H1 (cell line): Measurements from ENCODE around the gene MRPL47. TPM values are rescaled to one million over a fixed set of nuclear protein-coding genes. Genes with fewer than 3 reads are reported as not detected.

Source experiments
- CTCF ChIA-PET: fragments of 300-600 bp; sonication (Branson Sonifier 250); formaldehyde crosslinking; loops from one replicate; lab custom pipeline; 2021; ENCODE audit not compliant: partially characterized antibody; lab: Charles Lee
- POLR2A ChIA-PET: fragments of 300-600 bp; sonication (Branson Sonifier 250); formaldehyde crosslinking; loops from one replicate; lab custom pipeline; 2021; ENCODE audit warnings: inconsistent platforms; ENCODE audit not compliant: partially characterized antibody; lab: Charles Lee
- DNase-seq, 2 experiments: peaks; one replicate each; pipeline versions ENCODE4 v3.0.0 to v3.0.0-alpha.2; 2010 to 2022; ENCODE audit warnings: low spot score in 2 of 2, low read depth in 1 of 2, mixed read lengths in 1 of 2
- FAIRE-seq: peaks from 2 replicates; lab custom pipeline; 2011; peaks lifted over from hg19 to GRCh38; lab: Jason Lieb, UNC
- H2AFZ ChIP-seq: 2 replicates; pipeline ENCODE4 v1.8.1; 2012; ENCODE audit warnings: low read length, inconsistent platforms
- H2AK5ac ChIP-seq: 2 replicates; pipeline ENCODE4 v1.6.1; 2013; ENCODE audit warnings: low read depth, low read length
- H2BK120ac ChIP-seq: replicated peaks from 2 replicates; pipeline ENCODE3; 2013; ENCODE audit warnings: low read depth, low read length, inconsistent platforms
- H2BK12ac ChIP-seq: 2 replicates; pipeline ENCODE4 v1.6.1; 2013; ENCODE audit warnings: low read depth, low read length
- H2BK15ac ChIP-seq: 2 replicates; pipeline ENCODE4 v1.6.1; 2013; ENCODE audit warnings: low read length
- H2BK20ac ChIP-seq: 2 replicates; pipeline ENCODE4 v1.6.1; 2013; ENCODE audit warnings: low read length
- H2BK5ac ChIP-seq: 2 replicates; pipeline ENCODE4 v1.6.1; 2013; ENCODE audit warnings: low read depth, low read length
- H3K14ac ChIP-seq: 2 replicates; pipeline ENCODE4 v1.6.1; 2013; ENCODE audit warnings: inconsistent platforms; ENCODE audit not compliant: insufficient read length
- H3K18ac ChIP-seq: 2 replicates; pipeline ENCODE4 v1.6.1; 2013; ENCODE audit warnings: low read length; ENCODE audit errors: extremely low read depth
- H3K23ac ChIP-seq: 2 replicates; pipeline ENCODE4 v1.6.1; 2013; ENCODE audit warnings: inconsistent platforms; ENCODE audit not compliant: insufficient read length
- H3K23me2 ChIP-seq: 2 replicates; pipeline ENCODE4 v1.6.1; 2013; ENCODE audit warnings: low read depth, low read length
- H3K27ac ChIP-seq: 2 replicates; pipeline ENCODE4 v1.6.1; 2011; ENCODE audit warnings: low read depth, low read length, inconsistent platforms
- H3K27me3 ChIP-seq, 4 experiments: replicated peaks in 1 of 4; 1 replicate in 1 of 4; 2 replicates in 3 of 4; pipeline versions ENCODE4 v1.6.1 to v1.8.1; 2011 to 2013; ENCODE audit warnings: low read length in 3 of 4, mild to moderate bottlenecking in 3 of 4, inconsistent platforms in 2 of 4, mixed read lengths in 2 of 4, moderate library complexity in 1 of 4; ENCODE audit not compliant: control insufficient read depth in 3 of 4, insufficient read depth in 3 of 4; ENCODE audit errors: extremely low read depth in 1 of 4
- H3K36me3 ChIP-seq, 4 experiments: 2 replicates each; pipeline versions ENCODE4 v1.6.1 to v1.8.1; 2011 to 2013; ENCODE audit warnings: mild to moderate bottlenecking in 4 of 4, low read length in 3 of 4, moderate library complexity in 2 of 4, control low read depth in 1 of 4, inconsistent platforms in 1 of 4; ENCODE audit not compliant: insufficient read depth in 4 of 4, control insufficient read depth in 2 of 4
- H3K4ac ChIP-seq: replicated peaks from 2 replicates; pipeline ENCODE3; 2013; ENCODE audit warnings: low read length, low read depth, mixed read lengths, inconsistent platforms; ENCODE audit not compliant: insufficient read length
- H3K4me1 ChIP-seq, 4 experiments: replicated peaks in 1 of 4; 1 replicate in 1 of 4; 2 replicates in 3 of 4; pipeline versions ENCODE4 v1.6.1 to v1.8.1; 2011 to 2013; ENCODE audit warnings: low read length in 3 of 4, inconsistent platforms in 2 of 4, mixed read lengths in 1 of 4; ENCODE audit not compliant: insufficient read depth in 4 of 4, control insufficient read depth in 3 of 4
- H3K4me2 ChIP-seq, 2 experiments: 2 replicates each; pipeline versions ENCODE4 v1.6.1 to v1.8.1; 2011 to 2013; ENCODE audit warnings: low read depth in 2 of 2, low read length in 2 of 2, control low read depth in 1 of 2, inconsistent platforms in 1 of 2, mild to moderate bottlenecking in 1 of 2; ENCODE audit not compliant: insufficient read depth in 1 of 2
- H3K4me3 ChIP-seq, 4 experiments: fragments of 200-600, 300-600 bp in 1 of 4; sonication (generic), shearing (Covaris generic), sonication (Bioruptor Twin) in 1 of 4; 2 replicates each; pipeline versions ENCODE4 v1.5.1 to v1.8.1; 2011 to 2016; ENCODE audit warnings: low read length in 4 of 4, low read depth in 3 of 4, control low read depth in 2 of 4, inconsistent platforms in 2 of 4, mild to moderate bottlenecking in 2 of 4, mixed read lengths in 1 of 4, moderate library complexity in 1 of 4; ENCODE audit not compliant: insufficient read depth in 2 of 4; ENCODE audit errors: extremely low read depth in 1 of 4
- H3K56ac ChIP-seq: replicated peaks from 2 replicates; pipeline ENCODE3; 2013; ENCODE audit warnings: low read depth, mild to moderate bottlenecking, mixed read lengths, low read length, inconsistent platforms; ENCODE audit not compliant: insufficient read length
- H3K79me1 ChIP-seq: 2 replicates; pipeline ENCODE4 v1.6.1; 2013; ENCODE audit warnings: low read depth, low read length, control low read depth
- H3K79me2 ChIP-seq, 2 experiments: 2 replicates each; pipeline versions ENCODE4 v1.6.1 to v1.8.1; 2012 to 2013; ENCODE audit warnings: low read length in 2 of 2, mild to moderate bottlenecking in 2 of 2, inconsistent platforms in 1 of 2; ENCODE audit not compliant: insufficient read depth in 2 of 2, control insufficient read depth in 1 of 2
- H3K9ac ChIP-seq, 4 experiments: replicated peaks in 1 of 4; 1 replicate in 1 of 4; 2 replicates in 3 of 4; pipeline versions ENCODE4 v1.6.1 to v1.8.1; 2011 to 2013; ENCODE audit warnings: low read depth in 3 of 4, low read length in 3 of 4, control low read depth in 2 of 4, mild to moderate bottlenecking in 2 of 4, moderate library complexity in 2 of 4, inconsistent platforms in 1 of 4; ENCODE audit errors: extremely low read depth in 1 of 4
- H3K9me3 ChIP-seq, 2 experiments: 2 replicates each; pipeline versions ENCODE4 v1.6.1 to v1.8.1; 2012 to 2013; ENCODE audit warnings: mild to moderate bottlenecking in 2 of 2, moderate library complexity in 2 of 2, control low read depth in 1 of 2, inconsistent platforms in 1 of 2, low read depth in 1 of 2, low read length in 1 of 2, mixed read lengths in 1 of 2; ENCODE audit not compliant: insufficient read depth in 2 of 2
- H4K20me1 ChIP-seq, 2 experiments: replicated peaks in 1 of 2; 2 replicates each; pipeline versions ENCODE3 to v1.8.1; 2011 to 2013; ENCODE audit warnings: inconsistent platforms in 2 of 2, low read length in 2 of 2, mild to moderate bottlenecking in 1 of 2; ENCODE audit not compliant: insufficient read depth in 2 of 2, control insufficient read depth in 1 of 2
- H4K5ac ChIP-seq: 2 replicates; pipeline ENCODE4 v1.6.1; 2013; ENCODE audit warnings: low read length, low read depth, mixed read lengths, inconsistent platforms; ENCODE audit not compliant: insufficient read length
- H4K8ac ChIP-seq: 2 replicates; pipeline ENCODE4 v1.8.0; 2013; ENCODE audit warnings: mild to moderate bottlenecking, moderate library complexity, low read length, inconsistent platforms; ENCODE audit not compliant: insufficient read depth; ENCODE audit errors: extremely low read depth
- H4K91ac ChIP-seq: replicated peaks from 2 replicates; pipeline ENCODE3; 2013; ENCODE audit warnings: low read length, mixed read lengths, inconsistent platforms; ENCODE audit not compliant: insufficient read length
- GABPA ChIP-seq: IDR thresholded peaks from 2 replicates; pipeline ENCODE4 v1.6.1; 2011; ENCODE audit warnings: mild to moderate bottlenecking, low read length, moderate library complexity, borderline replicate concordance; ENCODE audit not compliant: insufficient read depth
- WGBS, 2 experiments: shearing (Covaris generic) in 1 of 2; methylation state at CpG; one replicate each; pipeline versions ENCODE4 v1.1.6 to v1.1.7; 2013 to 2015; ENCODE audit warnings: low lambda C conversion rate in 2 of 2, mixed read lengths in 2 of 2, inconsistent platforms in 1 of 2, low coverage in 1 of 2, missing lambda C conversion rate in 1 of 2; ENCODE audit not compliant: insufficient replicate concordance in 2 of 2, insufficient coverage in 1 of 2, insufficient read length in 1 of 2; ENCODE audit errors: extremely low coverage in 1 of 2, missing lambda C conversion rate in 1 of 2; 5-methylcytosine and 5-hydroxymethylcytosine counted together
- polyA plus RNA-seq, 7 experiments: library from polyadenylated mRNA; depleted of rRNA in 3 of 7; stranded (reverse) in 5 of 7; unstranded in 2 of 7; fragments of >200 nt in 5 of 7; fragments of 200-250 nt in 2 of 7; gene quantifications; 1 replicate in 5 of 7; 2 replicates in 1 of 7; 4 replicates in 1 of 7; pipeline versions ENCODE4 v1.2.1 to v1.2.3, GENCODE V29; 2011 to 2013; ENCODE audit warnings: missing spikeins in 2 of 7, mixed read lengths in 2 of 7
- total RNA-seq: library from RNA; stranded (reverse); fragmentation: NEBNext Ultra II Directional; extraction: Animal tissue kit (Norgen Biotek cat#: 25700); gene quantifications from 2 replicates; pipeline ENCODE4 v1.2.1, GENCODE V29; 2021

Gene MRPL47
- total and polyA plus RNA-seq, 2 of the 8 experiments (the other 6 are each of a cell fraction or from before 2014, with no cell fraction given) = 26.1 to 76.6 TPM

DNA sequence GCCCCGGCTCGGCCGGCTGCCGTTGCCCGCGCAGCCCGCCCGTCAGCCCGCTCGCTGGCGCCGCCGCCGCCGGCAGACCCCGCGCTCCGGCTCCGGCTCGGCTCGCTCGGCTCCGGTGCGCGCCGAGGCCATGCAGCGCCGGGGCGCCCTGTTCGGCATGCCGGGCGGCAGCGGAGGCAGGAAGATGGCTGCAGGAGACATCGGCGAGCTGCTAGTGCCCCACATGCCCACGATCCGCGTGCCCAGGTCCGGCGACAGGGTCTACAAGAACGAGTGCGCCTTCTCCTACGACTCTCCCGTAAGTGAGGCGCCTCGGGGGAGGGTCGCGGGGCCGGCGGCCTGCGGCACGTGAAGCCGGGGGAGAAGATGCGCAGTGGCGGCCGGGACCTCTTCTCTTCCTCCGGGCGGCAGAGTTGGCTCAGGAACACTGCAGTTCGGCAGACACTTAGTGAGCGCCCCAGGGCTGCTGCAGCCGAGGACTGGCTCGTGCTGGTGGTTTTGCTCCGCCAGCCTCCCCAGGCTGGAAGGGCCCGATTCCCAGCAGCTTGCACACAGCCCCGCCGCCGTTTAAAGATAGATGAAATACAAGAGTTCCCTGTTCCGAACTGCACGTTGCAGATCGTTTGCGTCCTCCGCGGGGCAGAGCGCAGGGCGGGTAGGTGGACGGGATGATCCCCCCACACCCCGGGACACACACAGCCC is 48.8 kb upstream of the MRPL47 start:
- Histone ChIP-seq H2BK20ac (no peak overlapping the region), H2AFZ (peak overlapping the region; percentile 86; the same call in 1 of the 2 replicates), H3K79me1 (peaks cover 10% of the 10 kb centered on the region), H2BK12ac (peak overlapping the region; percentile 55), H3K23ac (no peak overlapping the region), H4K20me1 (peaks cover 0 to 6% of the 10 kb centered on the region in 2 experiments), H3K23me2 (peaks cover 5% of the 10 kb centered on the region; the same call in 1 of the 2 replicates), H3K4me3 (peak overlapping the region; percentile 62 to 97 (median 84)), H2BK5ac (peak overlapping the region; percentile 52; the same call in 1 of the 2 replicates), H3K27ac (peak overlapping the region; percentile 81), H3K18ac (peak overlapping the region; percentile 96), H3K9ac (peak overlapping the region; percentile 72 to 97 (median 96)), H3K36me3 (no peaks in the 10 kb centered on the region), H4K91ac (peak overlapping the region; percentile 71), H3K9me3 (no peaks in the 10 kb centered on the region), H3K4me2 (peak overlapping the region; percentile 76 to 95), H4K5ac (peak overlapping the region; percentile 94), H2BK15ac (peak overlapping the region; percentile 81; the same call in 1 of the 2 replicates), H3K14ac (no peak overlapping the region), H2AK5ac (no peak overlapping the region), H4K8ac (peak overlapping the region; percentile 95), H3K56ac (peak overlapping the region; percentile 69), H3K27me3 (no peaks in the 10 kb centered on the region), H3K4ac (peak overlapping the region; percentile 91), H3K79me2 (peaks cover 5 to 42% of the 10 kb centered on the region in 2 experiments), H3K4me1 (peaks cover 3 to 8% (median 5%) of the 10 kb centered on the region in 4 experiments; a peak in 6 of 7 replicates), H2BK120ac (no peak overlapping the region)
- peak in 1 of 2 experiments; percentile 82 for DNase-seq
- WGBS, 2 experiments = 2% methylated on average over 70 of the region's 77 CpGs; no CpG with 5 or more reads in 1 of the 2 experiments
- POLR2A ChIA-PET = interaction anchor here (0.7 to 2.7 kb wide), 18 partner anchors 9 to 330 kb away, joined by 3 to 11 read pairs (median 4); partner anchors contain the start of genes MRPL47, NDUFB5 and ZNF639
- CTCF ChIA-PET = interaction anchor here (0.9 to 1.5 kb wide), 3 partner anchors 9 to 47 kb away, joined by 3 to 7 read pairs (median 6); no protein-coding TSS in a partner anchor
- FAIRE-seq = no peak
- TF ChIP-seq GABPA = no peak
